ENCODE results near the gene FAM177A1. TPM values are rescaled to one million over a fixed set of nuclear protein-coding genes. Genes with fewer than 3 reads are reported as not detected.

FAM177A1 gene
- total and polyA plus RNA-seq, 9 of the 15 experiments (the other 6 are each of a cell fraction or from before 2014, with no cell fraction given) = 7.7 to 36.2 (median 29.9) TPM

GRCh38 chr14:35121887-35122695 is 76.0 kb downstream of the FAM177A1 start, which contains the start of the genes PPP2R3C and PRORP (continued):
- TF ChIP-seq ZBTB11 (CRISPR knock-in tag; IDR thresholded peaks at IDR 0.05) (peak; percentile 84 to 98 (median 91); a peak in 5 of 6 replicates), MTA3 (IDR thresholded peaks at IDR 0.05; ENCODE audit: borderline replicate concordance) (no peak; the same call in 1 of the 2 replicates), PCBP2 (IDR thresholded peaks at IDR 0.05; ENCODE audit: low read depth, low read length, poor library complexity, severe bottlenecking) (no peak), RBM39 (optimal IDR thresholded peaks at IDR 0.05; ENCODE audit: low read depth, low read length) (no peak), ZFX (CRISPR knock-in tag; IDR thresholded peaks at IDR 0.05) (peak; percentile 98), GATA2 (CRISPR knock-in tag; IDR thresholded peaks at IDR 0.05) (no peak), ILF3 (IDR thresholded peaks at IDR 0.05; ENCODE audit: borderline replicate concordance) (no peak), PML (IDR thresholded peaks at IDR 0.05; ENCODE audit: low read length) (no peak), KAT7 (CRISPR knock-in tag; IDR thresholded peaks at IDR 0.05; ENCODE audit: borderline replicate concordance) (no peak), ZKSCAN1 (IDR thresholded peaks at IDR 0.05; ENCODE audit: low read depth, low read length) (no peak), ELF4 (CRISPR knock-in tag; IDR thresholded peaks at IDR 0.05) (peak; percentile 79; the same call in 1 of the 2 replicates), ARID2 (IDR thresholded peaks at IDR 0.05) (no peak)
- TF ChIP-seq, protein P1, sequence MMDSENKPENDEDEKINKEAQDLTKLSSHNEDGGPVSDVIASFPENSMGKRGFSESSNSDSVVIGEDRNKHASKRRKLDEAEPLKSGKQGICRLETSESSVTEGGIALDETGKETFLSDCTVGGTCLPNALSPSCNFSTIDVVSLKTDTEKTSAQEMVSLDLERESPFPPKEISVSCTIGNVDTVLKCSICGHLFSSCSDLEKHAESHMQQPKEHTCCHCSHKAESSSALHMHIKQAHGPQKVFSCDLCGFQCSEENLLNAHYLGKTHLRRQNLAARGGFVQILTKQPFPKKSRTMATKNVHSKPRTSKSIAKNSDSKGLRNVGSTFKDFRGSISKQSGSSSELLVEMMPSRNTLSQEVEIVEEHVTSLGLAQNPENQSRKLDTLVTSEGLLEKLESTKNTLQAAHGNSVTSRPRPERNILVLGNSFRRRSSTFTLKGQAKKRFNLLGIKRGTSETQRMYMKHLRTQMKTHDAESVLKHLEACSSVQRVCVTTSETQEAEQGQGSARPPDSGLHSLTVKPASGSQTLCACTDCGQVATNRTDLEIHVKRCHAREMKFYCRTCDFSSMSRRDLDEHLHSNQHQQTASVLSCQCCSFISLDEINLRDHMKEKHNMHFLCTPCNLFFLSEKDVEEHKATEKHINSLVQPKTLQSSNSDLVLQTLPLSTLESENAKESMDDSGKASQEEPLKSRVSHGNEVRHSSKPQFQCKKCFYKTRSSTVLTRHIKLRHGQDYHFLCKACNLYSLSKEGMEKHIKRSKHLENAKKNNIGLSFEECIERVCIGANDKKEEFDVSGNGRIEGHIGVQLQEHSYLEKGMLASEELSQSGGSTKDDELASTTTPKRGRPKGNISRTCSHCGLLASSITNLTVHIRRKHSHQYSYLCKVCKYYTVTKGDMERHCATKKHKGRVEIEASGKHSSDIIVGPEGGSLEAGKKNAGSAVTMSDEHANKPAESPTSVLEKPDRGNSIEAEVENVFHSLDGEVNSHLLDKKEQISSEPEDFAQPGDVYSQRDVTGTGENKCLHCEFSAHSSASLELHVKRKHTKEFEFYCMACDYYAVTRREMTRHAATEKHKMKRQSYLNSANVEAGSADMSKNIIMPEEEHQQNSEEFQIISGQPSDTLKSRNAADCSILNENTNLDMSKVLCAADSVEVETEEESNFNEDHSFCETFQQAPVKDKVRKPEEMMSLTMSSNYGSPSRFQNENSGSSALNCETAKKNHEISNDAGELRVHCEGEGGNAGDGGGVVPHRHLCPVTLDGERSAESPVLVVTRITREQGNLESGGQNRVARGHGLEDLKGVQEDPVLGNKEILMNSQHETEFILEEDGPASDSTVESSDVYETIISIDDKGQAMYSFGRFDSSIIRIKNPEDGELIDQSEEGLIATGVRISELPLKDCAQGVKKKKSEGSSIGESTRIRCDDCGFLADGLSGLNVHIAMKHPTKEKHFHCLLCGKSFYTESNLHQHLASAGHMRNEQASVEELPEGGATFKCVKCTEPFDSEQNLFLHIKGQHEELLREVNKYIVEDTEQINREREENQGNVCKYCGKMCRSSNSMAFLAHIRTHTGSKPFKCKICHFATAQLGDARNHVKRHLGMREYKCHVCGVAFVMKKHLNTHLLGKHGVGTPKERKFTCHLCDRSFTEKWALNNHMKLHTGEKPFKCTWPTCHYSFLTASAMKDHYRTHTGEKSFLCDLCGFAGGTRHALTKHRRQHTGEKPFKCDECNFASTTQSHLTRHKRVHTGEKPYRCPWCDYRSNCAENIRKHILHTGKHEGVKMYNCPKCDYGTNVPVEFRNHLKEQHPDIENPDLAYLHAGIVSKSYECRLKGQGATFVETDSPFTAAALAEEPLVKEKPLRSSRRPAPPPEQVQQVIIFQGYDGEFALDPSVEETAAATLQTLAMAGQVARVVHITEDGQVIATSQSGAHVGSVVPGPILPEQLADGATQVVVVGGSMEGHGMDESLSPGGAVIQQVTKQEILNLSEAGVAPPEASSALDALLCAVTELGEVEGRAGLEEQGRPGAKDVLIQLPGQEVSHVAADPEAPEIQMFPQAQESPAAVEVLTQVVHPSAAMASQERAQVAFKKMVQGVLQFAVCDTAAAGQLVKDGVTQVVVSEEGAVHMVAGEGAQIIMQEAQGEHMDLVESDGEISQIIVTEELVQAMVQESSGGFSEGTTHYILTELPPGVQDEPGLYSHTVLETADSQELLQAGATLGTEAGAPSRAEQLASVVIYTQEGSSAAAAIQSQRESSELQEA (IDR thresholded peaks at IDR 0.05; ENCODE audit: low read depth) = no peak
- TF ChIP-seq, protein P2, sequence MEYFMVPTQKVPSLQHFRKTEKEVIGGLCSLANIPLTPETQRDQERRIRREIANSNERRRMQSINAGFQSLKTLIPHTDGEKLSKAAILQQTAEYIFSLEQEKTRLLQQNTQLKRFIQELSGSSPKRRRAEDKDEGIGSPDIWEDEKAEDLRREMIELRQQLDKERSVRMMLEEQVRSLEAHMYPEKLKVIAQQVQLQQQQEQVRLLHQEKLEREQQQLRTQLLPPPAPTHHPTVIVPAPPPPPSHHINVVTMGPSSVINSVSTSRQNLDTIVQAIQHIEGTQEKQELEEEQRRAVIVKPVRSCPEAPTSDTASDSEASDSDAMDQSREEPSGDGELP (CRISPR knock-in tag; IDR thresholded peaks at IDR 0.05; ENCODE audit: borderline replicate concordance) = peak; percentile 76

Data from K562 (cell line).